HG02588 (cell line): ENCODE results near the gene LYVE1.
"Not testable (repeated sequence)": the region's sequence is repeated elsewhere in the genome, so short reads cannot be mapped to it uniquely, and the experiment has no call there.

ENCODE experiments used
- ATAC-seq: cut with Tn5 transposase; IDR thresholded peaks from one replicate; pipeline ENCODE4 v1.9.1; 2021; ENCODE audit warnings: mild to moderate bottlenecking, moderate library complexity; ENCODE audit not compliant: unreplicated experiment

Gene LYVE1, protein sequence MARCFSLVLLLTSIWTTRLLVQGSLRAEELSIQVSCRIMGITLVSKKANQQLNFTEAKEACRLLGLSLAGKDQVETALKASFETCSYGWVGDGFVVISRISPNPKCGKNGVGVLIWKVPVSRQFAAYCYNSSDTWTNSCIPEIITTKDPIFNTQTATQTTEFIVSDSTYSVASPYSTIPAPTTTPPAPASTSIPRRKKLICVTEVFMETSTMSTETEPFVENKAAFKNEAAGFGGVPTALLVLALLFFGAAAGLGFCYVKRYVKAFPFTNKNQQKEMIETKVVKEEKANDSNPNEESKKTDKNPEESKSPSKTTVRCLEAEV

GRCh38 chr11:10568486-10568941 lies at the start of gene LYVE1:
TSS of gene LYVE1 (minus strand) at chr11:10568665. CDS start at chr11:10568532, 133 bp downstream.
- ATAC-seq = no peak

DNA sequence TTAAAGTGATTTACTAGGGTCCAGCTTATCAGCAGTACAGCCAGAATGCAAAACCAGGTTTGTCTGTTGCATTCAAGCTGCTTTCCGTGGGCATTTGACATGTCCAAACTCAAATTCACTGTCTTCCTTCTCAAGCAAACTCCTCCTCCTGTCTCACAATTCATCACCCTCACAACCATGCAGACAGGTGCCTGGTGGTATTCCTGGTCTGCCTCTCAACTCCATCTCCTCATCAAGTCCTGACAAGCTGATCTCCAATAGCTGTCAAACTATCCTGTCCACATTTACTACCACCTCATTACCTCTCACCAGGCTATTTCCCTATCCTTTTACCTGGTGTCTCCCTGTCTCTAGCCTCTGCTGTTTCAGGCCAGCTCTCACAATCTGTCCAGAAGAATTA lies 49.1 kb upstream of the LYVE1 start:
- no peak for ATAC-seq

DNA sequence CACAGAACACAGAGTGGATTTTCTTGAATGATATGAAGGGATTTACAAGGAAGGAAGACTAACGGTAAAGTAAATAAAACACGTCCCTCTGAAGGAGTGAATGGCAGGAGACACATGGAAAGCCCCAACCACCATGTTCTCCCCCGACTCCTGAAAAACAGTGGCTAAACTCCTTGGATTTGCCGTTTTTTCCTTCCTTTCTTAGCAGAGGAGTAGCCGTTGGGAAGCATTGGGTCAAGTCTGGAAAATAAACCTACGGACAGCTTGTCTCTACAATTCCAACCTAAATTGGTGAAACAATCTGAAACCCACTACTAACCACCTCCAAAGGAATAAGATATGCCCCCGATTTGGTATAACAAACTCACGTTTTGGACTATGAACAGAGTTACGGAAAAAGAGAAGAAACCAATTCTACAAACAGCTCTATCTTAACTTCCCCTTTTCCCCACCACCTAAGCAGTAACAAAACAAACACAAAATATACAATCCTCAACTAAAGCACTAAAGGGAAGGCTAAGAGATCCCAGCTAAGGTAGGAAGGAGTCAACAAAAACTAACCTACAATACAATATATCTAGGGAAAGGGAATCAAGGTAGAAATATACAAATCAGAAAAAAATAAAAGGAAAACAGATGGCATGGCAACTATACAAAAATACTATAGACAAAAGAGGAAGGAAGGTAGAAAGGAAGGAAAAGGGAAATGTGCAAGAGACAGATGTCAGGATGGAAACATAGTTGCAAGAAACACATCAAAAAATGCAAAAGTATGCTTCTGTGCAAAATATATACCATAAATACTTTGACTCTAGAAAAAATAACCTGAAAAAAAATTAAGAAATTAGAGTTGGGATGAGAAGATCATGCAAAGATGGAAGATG lies 43.8 kb upstream of the LYVE1 start:
- no peak for ATAC-seq

- no peak for ATAC-seq
Measured at GRCh38 chr11:10609636-10610035, 41.2 kb upstream of the LYVE1 start.

- no peak for ATAC-seq
Measured at GRCh38 chr11:10608584-10608983, 40.1 kb upstream of the LYVE1 start.

GRCh38 chr11:10607462-10608132 lies 39.1 kb upstream of the LYVE1 start:
- ATAC-seq = no peak

GRCh38 chr11:10606536-10607208 lies 38.2 kb upstream of the LYVE1 start:
- peak; percentile 58 for ATAC-seq

- ATAC-seq = no peak
Measured at GRCh38 chr11:10605941-10606381, 37.5 kb upstream of the LYVE1 start.

GRCh38 chr11:10604798-10605197 lies 36.3 kb upstream of the LYVE1 start:
- ATAC-seq = no peak

DNA sequence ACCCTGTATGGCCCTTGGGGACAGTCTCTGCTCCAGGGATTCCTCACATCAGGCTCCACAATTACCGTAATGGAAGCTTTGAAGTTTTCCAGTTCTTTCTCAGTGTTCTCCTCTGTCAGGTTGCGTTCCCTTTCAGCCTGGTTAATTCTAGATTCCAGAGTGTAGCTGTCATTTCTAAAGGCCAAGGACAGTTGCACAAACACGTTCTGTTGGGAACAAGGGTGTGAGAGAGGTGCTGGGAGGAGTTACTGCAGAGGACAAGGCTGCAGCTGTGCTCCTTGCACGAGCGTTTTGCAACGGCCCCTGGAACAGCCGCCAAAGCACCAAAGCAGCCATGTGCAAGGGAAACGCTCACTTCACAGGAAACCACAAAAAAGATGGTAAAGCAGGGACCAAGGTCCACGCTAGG lies 35.9 kb upstream of the LYVE1 start:
- ATAC-seq = no peak

DNA sequence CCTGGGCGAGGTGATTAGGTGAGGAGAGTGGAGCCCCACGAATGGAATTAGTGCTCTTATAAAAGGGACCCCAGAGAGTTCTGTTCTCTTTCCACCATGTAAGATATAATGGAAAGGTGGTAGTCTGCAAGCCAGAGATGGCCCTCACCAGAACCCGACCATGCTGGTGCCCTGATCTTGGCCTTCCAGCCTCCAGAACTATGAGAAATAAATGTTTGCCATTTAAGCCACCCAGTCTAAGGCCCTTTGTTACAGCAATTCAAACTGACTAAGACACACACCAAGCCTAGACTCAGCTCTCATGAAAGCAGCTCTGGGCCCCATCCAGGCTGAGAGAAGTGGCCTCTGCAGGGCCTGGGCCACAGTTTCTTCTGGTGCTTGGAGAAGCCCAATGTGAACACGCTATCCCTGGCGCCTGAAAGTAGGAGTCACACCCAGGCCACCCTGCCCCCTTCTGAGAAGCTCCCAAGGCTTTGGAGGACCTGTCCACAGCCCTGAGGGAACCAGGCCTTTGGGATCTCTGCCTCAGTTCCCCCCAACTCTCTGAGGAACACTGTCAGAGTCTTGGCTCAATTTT lies 35.3 kb upstream of the LYVE1 start:
- no peak for ATAC-seq

DNA sequence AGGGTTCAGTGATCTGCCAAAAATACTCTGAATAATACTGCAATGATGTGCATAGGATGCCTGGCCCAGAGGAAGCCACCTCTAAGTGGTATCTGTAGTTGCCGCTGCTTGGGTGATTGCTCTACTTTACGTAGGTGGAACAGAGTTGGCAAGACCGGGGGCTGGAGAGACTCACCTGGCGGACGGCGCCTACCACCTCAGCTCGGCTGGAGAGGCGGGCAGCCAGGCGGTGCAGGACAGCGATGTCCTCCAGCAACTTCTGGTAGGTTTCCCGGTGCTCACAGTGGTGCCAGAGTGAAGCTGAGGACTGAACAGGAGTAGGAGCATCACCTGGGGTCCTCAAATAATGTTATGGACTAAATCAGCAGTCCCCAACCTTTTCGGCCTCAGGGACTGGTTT lies 34.5 kb upstream of the LYVE1 start:
- ATAC-seq = no peak

DNA sequence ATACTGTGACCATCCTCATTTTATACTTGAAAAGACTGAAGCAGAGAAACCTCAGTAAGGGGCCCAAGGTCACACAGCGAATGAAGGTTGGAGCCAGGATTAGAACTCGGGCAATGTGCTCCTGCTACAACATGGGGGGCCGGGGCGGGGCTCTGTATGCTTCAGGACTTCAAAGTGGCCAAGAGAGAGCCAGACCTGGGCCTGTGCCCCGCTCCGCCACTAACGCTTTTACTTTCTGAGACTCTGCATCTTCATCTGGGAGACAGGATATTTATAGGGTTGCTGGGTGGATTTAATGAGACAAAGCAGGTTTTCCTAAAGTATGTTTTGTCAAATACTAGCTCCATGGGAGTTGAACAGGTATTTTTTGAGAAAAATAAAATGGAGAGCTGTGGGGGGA lies 33.9 kb upstream of the LYVE1 start:
- ATAC-seq = no peak

- ATAC-seq = no peak
Measured at GRCh38 chr11:10601837-10602236, 33.4 kb upstream of the LYVE1 start.

- no peak for ATAC-seq
Measured at GRCh38 chr11:10600570-10601248, 32.2 kb upstream of the LYVE1 start.

DNA sequence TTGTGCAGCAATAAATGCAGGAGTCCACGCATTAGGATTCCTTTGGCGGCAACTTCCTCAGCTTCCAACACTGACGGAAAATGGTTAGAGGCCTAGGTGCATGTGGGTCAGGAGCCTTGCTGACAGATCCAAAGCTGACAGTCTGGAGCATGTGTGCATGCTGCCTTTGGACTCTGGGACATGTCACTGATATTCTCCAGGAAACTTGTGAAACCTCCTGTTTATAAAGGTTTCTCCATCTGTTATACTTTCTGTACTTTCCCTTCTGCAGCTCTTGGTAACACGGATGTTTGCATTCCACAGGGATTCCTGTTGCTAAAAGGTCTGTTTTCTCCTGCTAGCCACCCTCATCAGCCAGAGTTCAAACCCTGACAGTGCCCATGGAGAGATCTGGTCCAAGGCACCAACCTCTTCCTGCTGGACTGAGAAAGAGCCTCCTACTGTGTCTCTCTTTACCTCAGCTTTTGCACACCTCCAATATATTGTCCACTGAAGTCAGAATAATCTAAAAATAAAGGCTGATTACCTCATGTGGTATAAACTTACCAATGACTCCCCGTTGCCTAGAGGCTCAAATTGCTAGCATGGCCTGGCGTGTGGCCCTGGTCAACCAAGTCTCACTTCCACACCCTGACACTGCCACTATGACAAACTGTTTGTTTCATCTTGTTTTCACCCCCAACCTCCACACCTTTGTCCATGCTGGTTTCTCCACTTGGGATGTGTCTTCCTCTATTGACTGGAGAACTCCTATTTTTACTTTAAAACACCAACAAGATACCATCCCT lies 31.1 kb upstream of the LYVE1 start:
- no peak for ATAC-seq

DNA sequence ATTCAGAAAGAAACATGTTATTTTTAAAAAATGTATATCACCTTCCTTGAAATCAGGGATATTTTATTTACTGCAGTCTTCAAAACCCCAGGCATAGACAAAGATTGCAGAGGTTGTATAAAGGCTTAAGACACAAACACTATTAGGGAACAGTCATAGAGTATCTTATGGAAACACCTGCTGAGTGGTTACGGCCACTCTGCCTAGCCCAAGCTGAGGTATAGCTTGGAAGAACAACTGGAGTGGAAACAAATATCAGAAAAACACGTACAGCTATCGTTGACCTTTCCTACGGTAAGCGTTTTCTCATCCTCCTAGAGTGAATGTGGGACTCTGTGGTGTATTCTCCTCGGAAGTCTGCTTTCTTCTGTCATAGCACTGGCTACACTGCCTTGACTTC lies 30.4 kb upstream of the LYVE1 start:
- ATAC-seq = no peak

DNA sequence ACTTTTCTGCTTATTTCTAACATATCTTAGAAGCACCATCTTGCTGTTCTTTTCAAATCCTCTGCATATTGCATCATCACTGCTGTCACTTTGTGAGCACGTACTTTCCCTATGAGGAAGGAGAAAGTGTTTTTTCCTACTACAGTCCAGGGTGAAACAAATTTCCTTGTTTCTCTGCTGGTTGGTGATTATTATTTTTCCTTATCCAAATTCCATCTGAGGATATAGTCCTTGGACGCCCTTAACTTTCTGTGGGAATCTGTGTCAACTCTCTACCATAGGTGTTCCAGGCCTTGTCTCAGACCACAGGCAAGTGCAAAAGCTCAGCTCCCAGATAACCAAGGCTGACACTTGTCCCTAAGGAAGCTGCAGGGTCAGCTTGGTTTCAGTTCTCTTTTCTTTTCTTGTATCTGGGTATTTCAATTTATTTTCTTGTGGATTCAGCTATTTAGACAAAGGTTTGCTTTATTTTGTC lies 29.4 kb upstream of the LYVE1 start:
- ATAC-seq = no peak

DNA sequence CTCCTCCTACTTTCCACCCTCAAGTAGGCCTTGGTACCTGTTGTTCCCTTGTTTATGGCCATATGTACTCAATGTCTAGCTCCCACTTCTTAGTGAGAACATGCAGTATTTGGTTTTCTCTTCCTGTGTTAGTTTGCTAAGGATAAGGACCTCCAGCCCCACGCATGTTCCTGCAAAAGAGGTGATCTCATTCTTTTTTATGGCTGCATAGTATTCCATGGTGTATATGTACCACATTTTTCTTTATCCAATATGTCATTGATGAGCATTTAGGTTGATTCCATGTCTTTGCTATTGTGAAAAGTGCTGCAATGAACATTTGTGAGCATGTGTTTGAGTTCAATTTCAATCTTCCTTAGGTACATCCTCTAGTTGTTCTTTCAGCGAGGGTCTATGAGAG lies 27.4 kb upstream of the LYVE1 start:
- ATAC-seq = not testable (repeated sequence)
